ENCODE results near the gene RCL1. TPM values are rescaled to one million over a fixed set of nuclear protein-coding genes. Genes with fewer than 3 reads are reported as not detected.

The RCL1 gene
- polyA plus RNA-seq, 1 of the 3 experiments (the other 2 are of a cell fraction): 18.4 TPM

- 95% methylated on average over 6 of the region's 6 CpGs for WGBS (ENCODE audit: low lambda C conversion rate)
- Histone ChIP-seq H3K4me2 (no peak overlapping the region), H3K79me2 (ENCODE audit: insufficient read depth) (no peaks in the 10 kb centered on the region), H4K20me1 (ENCODE audit: insufficient read depth) (no peaks in the 10 kb centered on the region), H3K9me3 (no peaks in the 10 kb centered on the region), H3K27ac (ENCODE audit: low read depth in 2 of 2, low read length in 1 of 2) (no peak overlapping the region; a peak in 1 of 4 replicates), H3K4me1 (ENCODE audit: control insufficient read depth in 1 of 2, insufficient read depth in 2 of 2, low read depth in 1 of 2, low read length in 1 of 2) (peaks cover 0 to 20% of the 10 kb centered on the region in 2 experiments; a peak in 2 of 4 replicates), H3K9me2 (no peaks in the 10 kb centered on the region), H2AFZ (ENCODE audit: low read depth) (no peak overlapping the region), H3K27me3 (ENCODE audit: insufficient read depth) (no peaks in the 10 kb centered on the region), H3K36me3 (replicated peaks in 1 of 2; ENCODE audit: control insufficient read depth in 1 of 2, insufficient read depth in 2 of 2, low read length in 1 of 2) (peaks cover 13 to 38% of the 10 kb centered on the region in 2 experiments), H3K9ac (no peak overlapping the region), H3K4me3 (ENCODE audit: low read depth in 2 of 2, low read length in 1 of 2) (no peak overlapping the region), H3F3A (replicated peaks; ENCODE audit: insufficient read depth) (peaks cover 5% of the 10 kb centered on the region)
- TF ChIP-seq TAF1 (IDR thresholded peaks at IDR 0.05; ENCODE audit: borderline replicate concordance, low read depth, low read length) (no peak), FOXJ3 (CRISPR knock-in tag; IDR thresholded peaks at IDR 0.05) (no peak), GATA2 (CRISPR knock-in tag; IDR thresholded peaks at IDR 0.05) (no peak), RFX5 (IDR thresholded peaks at IDR 0.05; ENCODE audit: low read length) (no peak)
- CTCF ChIA-PET: interaction anchor here (0.9 to 1.4 kb wide), 4 partner anchors 8 to 248 kb away, joined by 3 to 4 read pairs (median 3); no protein-coding TSS in a partner anchor
- no peak for DNase-seq
- POLR2A ChIA-PET: no interaction called here
Observed at GRCh38 chr9:4852419-4852818, 59.7 kb downstream of the RCL1 start.

- Histone ChIP-seq H3F3A (replicated peaks; ENCODE audit: insufficient read depth) (peaks cover 5% of the 10 kb centered on the region), H3K9ac (no peak overlapping the region), H3K27me3 (ENCODE audit: insufficient read depth) (no peaks in the 10 kb centered on the region), H3K9me2 (no peaks in the 10 kb centered on the region), H3K4me3 (ENCODE audit: low read depth in 2 of 2, low read length in 1 of 2) (no peak overlapping the region), H3K27ac (ENCODE audit: low read depth in 2 of 2, low read length in 1 of 2) (peak overlapping the region in 1 of 2 experiments; percentile 30; a peak in 1 of 4 replicates), H3K4me1 (ENCODE audit: control insufficient read depth in 1 of 2, insufficient read depth in 2 of 2, low read depth in 1 of 2, low read length in 1 of 2) (peaks cover 0 to 20% of the 10 kb centered on the region in 2 experiments; a peak in 2 of 4 replicates), H2AFZ (ENCODE audit: low read depth) (no peak overlapping the region), H4K20me1 (ENCODE audit: insufficient read depth) (no peaks in the 10 kb centered on the region), H3K36me3 (replicated peaks in 1 of 2; ENCODE audit: control insufficient read depth in 1 of 2, insufficient read depth in 2 of 2, low read length in 1 of 2) (peaks cover 14 to 31% of the 10 kb centered on the region in 2 experiments), H3K79me2 (ENCODE audit: insufficient read depth) (no peaks in the 10 kb centered on the region), H3K9me3 (no peaks in the 10 kb centered on the region), H3K4me2 (no peak overlapping the region)
- ChIA-PET POLR2A (no interaction called here), CTCF (interaction anchor here (0.9 to 2.4 kb wide), 3 partner anchors 24 to 97 kb away, joined by 3 to 8 read pairs (median 5); no protein-coding TSS in a partner anchor)
- TF ChIP-seq MAX (IDR thresholded peaks at IDR 0.05; ENCODE audit: low read depth): no peak
- no peak for TF ChIP-seq MXI1 (IDR thresholded peaks at IDR 0.05; ENCODE audit: low read depth, low read length)
- no peak for TF ChIP-seq RAD21 (IDR thresholded peaks at IDR 0.05; ENCODE audit: low read length)
- TF ChIP-seq PBX3 (IDR thresholded peaks at IDR 0.05): no peak
- no peak for TF ChIP-seq EP300 (IDR thresholded peaks at IDR 0.05; ENCODE audit: borderline replicate concordance in 1 of 2, low read depth in 1 of 2, low read length in 1 of 2)
- no peak for TF ChIP-seq POLR2AphosphoS5 (IDR thresholded peaks at IDR 0.05; ENCODE audit: low read depth, low read length)
- no peak for TF ChIP-seq FOXM1 (IDR thresholded peaks at IDR 0.05; ENCODE audit: low read depth)
- 0 out of 2 replicates have a peak, but pooled peaks have one; percentile 5 for TF ChIP-seq GATA2 (CRISPR knock-in tag; IDR thresholded peaks at IDR 0.05)
- WGBS (ENCODE audit: low lambda C conversion rate): 100% methylated on average over 1 of the region's 1 CpG
- no peak for DNase-seq
Observed at GRCh38 chr9:4854265-4854590, 61.5 kb downstream of the RCL1 start.
